GM21528 (cell line): ENCODE measurements around the gene RUNDC3A.
"Not testable (repeated sequence)": the region's sequence is repeated elsewhere in the genome, so short reads cannot be mapped to it uniquely, and the experiment has no call there.

Source experiments
- ATAC-seq: cut with Tn5 transposase; IDR thresholded peaks from one replicate; pipeline ENCODE4 v1.9.1; 2021; ENCODE audit warnings: mild to moderate bottlenecking, moderate library complexity; ENCODE audit not compliant: unreplicated experiment, low FRiP score

The RUNDC3A gene

DNA sequence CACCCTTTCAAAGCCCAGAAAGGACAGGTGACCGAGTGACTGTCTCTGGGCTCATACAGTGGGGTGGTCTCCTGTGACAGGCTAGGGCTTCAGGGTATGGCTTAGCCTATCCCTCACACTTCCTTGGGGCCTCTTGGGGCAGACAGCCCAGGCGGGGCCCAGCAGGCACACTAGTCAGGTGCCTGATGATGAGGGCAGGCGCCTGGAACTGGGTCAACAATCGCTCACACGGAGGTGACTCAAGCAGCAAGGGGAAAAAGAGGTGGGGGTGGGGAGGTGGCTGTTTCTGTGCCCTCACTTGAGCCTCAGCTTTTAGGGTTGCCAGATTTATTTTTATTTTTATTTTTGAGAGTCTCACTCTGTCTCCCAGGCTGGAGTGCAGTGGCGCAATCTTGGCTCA, 30.3 kb downstream of the RUNDC3A start:
- no peak for ATAC-seq

DNA sequence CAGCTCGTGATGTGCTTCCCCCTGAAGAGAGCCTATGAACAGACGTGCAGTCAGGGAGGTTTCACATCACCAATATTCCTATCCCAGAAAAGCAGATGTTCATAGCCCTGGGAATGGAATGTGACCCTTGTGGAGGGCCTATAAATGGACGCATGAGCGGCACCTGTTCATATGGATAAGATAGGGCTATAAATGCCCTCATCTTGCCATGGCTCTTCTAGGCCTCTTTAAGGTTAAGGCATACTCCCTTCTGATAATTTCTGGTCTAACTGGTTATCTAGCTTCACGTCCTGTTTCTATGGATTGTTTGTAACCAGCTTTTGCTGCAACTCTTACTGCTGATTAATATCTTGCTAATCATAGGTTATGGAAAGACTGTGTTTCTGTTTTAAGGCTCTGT, 32.2 kb downstream of the RUNDC3A start:
- ATAC-seq = not testable (repeated sequence)

DNA sequence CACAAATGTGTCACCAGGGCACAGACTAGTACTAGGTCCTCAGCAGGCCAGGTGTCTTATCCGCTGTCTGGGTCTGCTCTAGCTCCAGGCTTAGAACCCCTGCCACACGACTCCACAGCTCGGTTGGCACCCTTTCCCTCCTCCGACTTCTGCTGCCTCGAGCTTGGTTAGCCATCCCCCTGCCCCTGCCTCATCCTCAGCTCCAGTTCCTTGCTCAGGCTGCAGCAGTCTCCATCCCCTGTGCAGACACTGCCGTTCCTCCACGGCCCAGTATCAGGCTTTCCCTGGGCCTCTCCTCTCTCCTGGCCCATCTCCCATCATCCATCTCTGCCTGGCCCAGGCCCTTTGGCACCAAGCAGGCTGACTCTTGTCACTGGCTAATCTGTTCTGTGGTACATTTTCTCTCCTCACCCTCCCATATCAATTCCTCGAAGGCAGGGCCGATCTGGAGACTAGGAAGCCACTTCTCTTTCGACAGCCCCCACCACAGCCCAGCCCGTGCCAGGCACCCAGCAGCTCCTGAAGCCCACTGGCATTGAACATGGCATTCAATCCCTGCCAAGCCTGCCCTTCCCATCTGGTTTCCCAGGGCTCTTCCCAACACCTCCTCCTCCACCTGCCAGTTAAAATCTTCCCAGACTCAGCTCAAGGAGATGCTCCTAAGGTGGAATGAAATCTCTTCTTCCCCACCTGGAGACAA, 35.3 kb downstream of the RUNDC3A start:
- ATAC-seq = no peak

GRCh38 chr17:44344939-44345453, 36.6 kb downstream of the RUNDC3A start, which contains the start of gene GRN:
Gene GRN, plus strand, starts transcription at chr17:44345302. Its CDS starts 3,863 bp downstream, at chr17:44349165.
- ATAC-seq = peak; percentile 44

GRCh38 chr17:44345454-44346026, 37.1 kb downstream of the RUNDC3A start:
- no peak for ATAC-seq

GRCh38 chr17:44346064-44346844, 37.9 kb downstream of the RUNDC3A start:
- ATAC-seq = no peak

DNA sequence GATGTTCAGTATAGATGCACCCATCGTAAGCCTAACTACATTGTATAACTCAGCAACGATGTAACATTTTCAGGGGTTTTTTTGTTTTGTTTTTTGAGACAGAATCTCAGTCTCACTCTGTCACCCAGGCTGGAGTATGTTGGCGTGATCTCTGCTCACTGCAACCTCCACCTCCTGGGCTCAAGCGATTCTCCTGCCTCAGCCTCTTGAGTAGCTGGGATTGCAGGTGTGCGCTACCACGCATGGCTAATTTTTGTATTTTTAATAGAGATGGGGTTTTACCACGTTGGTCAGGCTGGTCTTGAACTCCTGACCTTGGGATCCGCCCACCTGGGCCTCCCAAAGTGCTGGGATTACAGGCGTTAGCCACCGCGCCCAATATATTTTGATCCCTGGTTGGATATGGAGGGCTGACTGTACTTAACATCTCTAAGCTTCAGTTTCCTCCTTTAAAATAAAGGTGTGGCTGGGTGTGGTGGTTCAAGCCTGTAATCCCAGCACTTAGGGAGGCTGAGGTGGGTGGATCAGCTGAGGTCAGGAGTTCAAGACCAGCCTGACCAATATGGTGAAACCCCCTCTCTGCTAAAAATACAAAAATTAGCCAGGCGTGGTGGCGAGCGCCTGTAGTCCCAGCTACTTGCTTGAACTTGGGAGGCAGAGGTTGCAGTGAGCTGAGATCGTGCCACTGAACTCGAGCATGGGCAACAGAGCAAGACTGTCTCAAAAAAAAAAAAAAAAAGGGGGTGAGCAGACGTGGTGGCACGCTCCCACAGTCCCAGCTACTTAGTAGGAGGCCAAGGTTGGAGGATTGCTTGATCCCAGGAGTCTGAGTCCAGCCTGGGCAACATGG, 39.0 kb downstream of the RUNDC3A start:
- ATAC-seq = not testable (repeated sequence)

GRCh38 chr17:44348234-44348987, 40.0 kb downstream of the RUNDC3A start:
- ATAC-seq = peak; percentile 41

DNA sequence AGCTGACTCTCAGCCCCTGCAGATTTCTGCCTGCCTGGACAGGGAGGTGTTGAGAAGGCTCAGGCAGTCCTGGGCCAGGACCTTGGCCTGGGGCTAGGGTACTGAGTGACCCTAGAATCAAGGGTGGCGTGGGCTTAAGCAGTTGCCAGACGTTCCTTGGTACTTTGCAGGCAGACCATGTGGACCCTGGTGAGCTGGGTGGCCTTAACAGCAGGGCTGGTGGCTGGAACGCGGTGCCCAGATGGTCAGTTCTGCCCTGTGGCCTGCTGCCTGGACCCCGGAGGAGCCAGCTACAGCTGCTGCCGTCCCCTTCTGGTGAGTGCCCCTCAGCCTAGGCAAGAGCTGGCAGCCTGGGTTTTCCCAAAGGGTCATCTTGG, 40.6 kb downstream of the RUNDC3A start:
- no peak for ATAC-seq

DNA sequence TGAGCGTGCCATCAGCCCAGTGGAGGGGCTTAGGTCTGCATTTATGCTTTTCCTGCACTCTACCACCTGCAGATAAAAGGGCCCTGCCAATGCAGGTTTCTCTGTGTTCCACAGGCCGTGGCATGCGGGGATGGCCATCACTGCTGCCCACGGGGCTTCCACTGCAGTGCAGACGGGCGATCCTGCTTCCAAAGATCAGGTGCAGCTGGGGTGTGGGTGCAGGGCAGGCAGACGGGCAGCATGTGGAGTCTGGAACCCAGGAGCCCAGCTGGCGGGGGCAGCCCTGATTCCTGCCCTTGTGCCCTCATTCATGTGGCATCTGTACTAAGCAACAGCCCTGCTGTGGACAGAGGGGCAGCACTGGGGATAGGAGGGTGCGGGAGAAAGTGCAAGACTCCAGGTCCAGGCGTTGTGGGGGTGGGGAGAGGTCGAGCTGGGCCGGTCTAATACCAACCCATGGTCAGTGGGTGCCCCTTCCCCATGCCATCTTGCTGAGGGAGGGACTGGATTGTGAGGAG, 41.2 kb downstream of the RUNDC3A start:
- no peak for ATAC-seq

DNA sequence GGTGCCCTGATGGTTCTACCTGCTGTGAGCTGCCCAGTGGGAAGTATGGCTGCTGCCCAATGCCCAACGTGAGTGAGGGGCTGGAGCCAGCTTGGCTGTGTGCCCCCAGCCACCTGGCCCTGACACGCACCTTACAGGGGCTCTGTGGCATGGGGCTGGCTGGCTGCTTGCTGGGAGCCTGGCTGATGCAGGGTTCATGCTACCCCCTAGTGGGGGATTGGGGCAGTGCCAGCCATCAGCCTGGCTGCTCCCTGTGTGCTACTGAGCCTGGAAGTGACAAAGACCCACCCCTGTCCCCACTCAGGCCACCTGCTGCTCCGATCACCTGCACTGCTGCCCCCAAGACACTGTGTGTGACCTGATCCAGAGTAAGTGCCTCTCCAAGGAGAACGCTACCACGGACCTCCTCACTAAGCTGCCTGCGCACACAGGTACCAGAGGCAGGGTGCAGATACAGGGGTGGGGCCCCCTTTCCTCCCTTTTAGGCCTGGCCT, 42.4 kb downstream of the RUNDC3A start:
- ATAC-seq = no peak

GRCh38 chr17:44351464-44351863, 43.1 kb downstream of the RUNDC3A start:
- ATAC-seq = no peak

DNA sequence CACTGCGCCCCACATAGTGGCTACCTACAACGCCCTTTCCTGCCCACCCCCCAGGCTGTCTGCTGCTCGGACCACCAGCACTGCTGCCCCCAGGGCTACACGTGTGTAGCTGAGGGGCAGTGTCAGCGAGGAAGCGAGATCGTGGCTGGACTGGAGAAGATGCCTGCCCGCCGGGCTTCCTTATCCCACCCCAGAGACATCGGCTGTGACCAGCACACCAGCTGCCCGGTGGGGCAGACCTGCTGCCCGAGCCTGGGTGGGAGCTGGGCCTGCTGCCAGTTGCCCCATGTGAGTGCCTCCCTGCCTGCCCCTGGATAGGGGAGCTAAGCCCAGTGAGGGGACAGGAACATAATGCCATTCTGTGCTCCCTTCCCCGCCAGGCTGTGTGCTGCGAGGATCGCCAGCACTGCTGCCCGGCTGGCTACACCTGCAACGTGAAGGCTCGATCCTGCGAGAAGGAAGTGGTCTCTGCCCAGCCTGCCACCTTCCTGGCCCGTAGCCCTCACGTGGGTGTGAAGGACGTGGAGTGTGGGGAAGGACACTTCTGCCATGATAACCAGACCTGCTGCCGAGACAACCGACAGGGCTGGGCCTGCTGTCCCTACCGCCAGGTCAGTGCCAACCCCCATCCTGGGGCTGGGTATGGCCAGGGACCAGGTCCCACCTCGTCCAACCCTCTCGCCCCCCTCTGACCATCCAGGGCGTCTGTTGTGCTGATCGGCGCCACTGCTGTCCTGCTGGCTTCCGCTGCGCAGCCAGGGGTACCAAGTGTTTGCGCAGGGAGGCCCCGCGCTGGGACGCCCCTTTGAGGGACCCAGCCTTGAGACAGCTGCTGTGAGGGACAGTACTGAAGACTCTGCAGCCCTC, 43.8 kb downstream of the RUNDC3A start:
- no peak for ATAC-seq

DNA sequence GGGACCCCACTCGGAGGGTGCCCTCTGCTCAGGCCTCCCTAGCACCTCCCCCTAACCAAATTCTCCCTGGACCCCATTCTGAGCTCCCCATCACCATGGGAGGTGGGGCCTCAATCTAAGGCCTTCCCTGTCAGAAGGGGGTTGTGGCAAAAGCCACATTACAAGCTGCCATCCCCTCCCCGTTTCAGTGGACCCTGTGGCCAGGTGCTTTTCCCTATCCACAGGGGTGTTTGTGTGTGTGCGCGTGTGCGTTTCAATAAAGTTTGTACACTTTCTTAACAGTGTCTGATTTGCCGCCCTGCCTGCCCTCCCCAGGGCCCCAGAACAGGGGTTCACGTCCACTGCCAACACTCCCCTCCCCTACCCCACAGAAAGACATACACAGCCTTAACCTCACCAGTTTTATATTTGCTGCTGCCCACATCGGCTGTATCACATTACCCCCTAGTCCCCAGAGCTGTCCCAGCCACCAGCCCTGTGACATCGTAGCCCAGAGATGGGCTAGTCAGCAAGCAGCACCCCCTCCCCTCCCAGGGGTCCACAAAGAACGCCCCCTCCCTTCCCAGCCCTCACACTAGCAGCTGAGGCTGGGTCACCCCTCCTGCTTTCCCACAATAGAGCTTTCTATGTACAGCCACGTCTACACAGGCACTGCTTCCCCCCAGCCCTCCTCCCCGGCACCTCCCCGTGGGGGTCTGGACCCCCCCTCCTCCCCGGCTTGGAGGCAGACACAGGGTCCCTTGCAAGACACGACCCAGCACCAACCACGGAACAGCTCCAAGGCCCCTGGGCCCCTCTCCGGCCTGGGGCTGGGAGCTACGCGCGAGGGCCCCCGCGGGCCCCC, 44.6 kb downstream of the RUNDC3A start:
- ATAC-seq = no peak

DNA sequence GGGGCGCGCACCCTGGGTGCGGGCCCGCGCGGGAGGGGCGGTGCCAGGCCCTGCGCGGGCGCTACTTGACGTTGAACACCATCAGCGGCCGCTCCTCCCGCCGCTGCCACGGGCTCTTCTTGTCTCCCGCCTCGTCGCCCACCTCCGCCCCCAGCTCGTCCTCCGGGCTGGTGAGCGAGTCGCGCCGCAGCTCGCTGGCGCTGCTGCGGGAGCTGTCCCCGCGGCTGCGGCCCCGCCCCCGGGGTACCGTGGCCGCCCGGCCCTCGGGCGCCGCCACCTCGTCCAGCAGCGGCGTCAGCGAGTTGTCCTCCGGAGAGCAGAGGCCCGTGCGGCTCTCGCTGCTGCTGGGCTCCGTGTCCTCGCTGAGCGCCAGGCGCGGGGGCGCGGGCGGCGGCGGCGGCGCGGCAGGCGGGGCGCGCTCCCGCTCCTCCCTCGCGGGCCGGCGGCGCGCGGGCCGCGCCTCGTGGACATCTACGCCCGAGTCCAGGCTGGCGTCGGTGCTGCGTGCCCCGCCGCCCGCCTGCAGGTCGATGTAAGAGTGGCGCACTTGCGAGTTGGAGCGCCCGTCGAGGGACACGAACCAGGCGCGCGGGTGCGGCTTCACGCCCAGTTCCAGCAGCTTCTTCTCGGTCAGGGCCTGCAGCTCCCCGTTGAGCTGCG, 45.4 kb downstream of the RUNDC3A start:
- ATAC-seq = no peak

- no peak for ATAC-seq
These were observed 46.5 kb downstream of the RUNDC3A start for GRCh38 chr17:44354582-44355561.
